GM19238 (cell line): Measurements from ENCODE around the gene SNX14.
"Not testable (repeated sequence)": the region's sequence is repeated elsewhere in the genome, so short reads cannot be mapped to it uniquely, and the experiment has no call there.

Source experiments
- DNase-seq: peaks from one replicate; pipeline ENCODE4 v3.0.0; 2011; ENCODE audit warnings: low spot score; ENCODE audit not compliant: insufficient read length

Gene SNX14

GRCh38 chr6:85585741-85586140 is 7.9 kb downstream of the SNX14 start:
- DNase-seq: no peak

DNA sequence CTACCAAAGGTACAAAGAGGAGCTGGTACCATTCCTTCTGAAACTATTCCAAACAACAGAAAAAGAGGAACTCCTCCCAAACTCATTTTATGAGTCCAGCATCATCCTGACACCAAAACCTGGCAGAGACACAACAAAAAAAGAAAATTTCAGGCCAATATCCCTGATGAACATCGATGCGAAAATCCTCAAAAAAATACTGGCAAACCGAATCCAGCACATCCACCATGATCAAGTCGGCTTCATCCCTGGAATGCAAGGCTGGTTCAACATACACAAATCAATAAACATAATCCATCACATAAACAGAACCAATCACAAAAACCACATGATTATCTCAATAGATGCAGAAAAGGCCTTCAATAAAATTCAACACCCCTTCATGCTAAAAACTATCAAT is 10.8 kb downstream of the SNX14 start:
- not testable (repeated sequence) for DNase-seq

GRCh38 chr6:85581572-85581971 is 12.1 kb downstream of the SNX14 start:
- DNase-seq: no peak

DNA sequence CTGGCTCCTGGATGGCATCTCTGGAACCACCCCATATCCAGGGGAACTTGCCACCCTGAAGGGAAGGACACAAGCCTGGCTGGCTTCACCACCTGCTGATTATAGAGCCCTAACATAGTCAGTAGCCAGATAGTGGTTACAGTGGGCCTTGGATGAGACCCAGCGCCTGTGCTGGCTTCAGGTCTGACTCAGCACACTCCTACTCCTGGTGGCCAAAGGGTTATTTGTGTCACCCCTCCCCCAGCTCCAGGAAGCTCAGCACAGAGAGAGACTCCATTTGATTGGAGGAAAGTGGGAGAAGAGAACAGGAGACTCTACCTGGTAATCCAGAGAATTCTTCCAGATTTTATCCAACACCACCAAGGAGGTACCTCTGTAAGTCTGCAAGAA is 12.8 kb downstream of the SNX14 start:
- DNase-seq: no peak

- DNase-seq: no peak
These were observed 13.4 kb downstream of the SNX14 start for GRCh38 chr6:85580118-85580877.

DNA sequence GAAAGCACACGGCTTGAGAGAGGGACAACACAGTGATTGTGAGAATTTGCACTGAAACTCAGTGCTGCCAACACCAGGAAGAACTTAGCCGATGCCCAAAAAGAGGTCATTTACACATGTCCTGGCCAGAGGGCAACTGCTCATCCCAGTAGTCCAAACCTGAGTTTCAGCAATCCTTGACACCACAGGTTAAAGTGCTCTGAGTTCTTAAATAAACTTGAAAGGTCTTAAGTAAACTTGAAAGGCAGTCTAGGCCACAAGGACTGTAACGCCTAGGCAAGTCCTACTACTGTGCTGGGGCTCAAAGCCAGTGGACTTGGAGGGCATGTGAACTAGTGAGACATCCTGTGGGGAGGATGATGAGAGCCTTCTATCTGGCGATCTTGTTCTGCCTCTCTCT is 14.1 kb downstream of the SNX14 start:
- DNase-seq: no peak

- DNase-seq: no peak
These were observed 17.2 kb downstream of the SNX14 start for GRCh38 chr6:85576476-85576875.

DNA sequence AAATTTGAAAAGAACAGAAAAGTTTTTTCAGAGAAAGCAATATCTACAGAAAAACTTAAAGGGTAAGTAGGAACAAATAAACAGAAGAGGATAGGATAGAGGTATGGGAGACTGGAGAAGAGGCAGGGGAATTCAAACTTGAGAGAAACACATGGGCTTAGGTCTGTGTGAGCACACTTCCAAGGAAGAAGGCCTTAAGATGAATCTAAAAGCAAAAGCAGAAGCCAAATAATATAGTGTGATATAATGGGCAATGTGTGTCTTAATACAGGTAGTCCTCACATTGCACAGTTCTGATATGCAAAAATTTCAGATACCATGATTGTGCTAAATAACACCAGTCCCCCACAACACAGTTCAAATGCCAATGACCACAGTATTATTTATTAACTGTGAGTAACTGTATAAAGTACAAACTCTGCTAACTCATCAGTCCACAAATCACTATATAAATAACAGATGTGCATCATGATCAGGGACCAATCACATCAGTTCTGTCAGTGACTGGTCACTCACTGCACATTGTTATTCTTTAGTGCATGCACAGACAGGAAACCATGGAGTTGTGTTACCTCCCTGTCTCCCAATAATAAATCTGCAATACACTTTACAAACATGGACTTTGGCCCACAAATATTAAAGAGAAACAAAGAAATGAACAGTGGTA is 18.6 kb downstream of the SNX14 start:
- no peak for DNase-seq

DNA sequence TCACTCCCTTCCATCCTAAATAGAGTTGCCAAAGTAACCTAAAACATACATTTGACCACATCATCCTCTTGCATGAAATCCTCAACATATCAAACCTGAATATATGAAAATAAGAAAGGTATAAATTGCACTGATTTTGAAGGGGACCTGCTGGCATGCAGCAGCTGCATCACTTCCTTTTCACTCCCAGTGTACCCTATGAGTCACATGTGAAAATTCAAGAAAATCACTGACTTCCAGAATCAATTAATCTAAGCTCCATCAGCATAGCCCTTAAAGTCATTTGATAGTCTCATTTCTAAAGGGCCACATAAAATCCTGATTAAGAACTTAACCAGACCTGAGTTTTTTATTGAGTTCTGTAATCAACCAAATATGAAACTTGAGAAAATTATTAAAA is 24.3 kb downstream of the SNX14 start:
- no peak for DNase-seq

DNA sequence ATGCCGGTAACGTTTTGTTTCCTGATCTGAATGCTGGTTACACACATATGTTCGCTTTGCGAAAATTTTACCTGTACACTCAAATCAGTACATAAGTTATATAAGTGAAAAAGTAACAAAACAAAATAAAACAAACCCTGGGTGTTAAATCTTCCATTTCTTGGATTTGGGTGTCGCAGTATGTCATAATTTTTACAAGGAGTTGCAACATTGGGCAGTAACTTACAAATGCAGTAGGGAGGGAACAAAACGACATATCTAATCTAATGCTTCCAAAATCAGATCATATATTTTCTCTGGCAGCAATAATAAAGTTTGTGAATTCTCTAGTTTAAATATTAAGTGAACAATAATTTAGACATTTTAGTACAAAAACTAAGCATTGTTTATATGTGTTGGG is 25.2 kb downstream of the SNX14 start:
- no peak for DNase-seq

- no peak for DNase-seq
These were observed 27.9 kb downstream of the SNX14 start for GRCh38 chr6:85565736-85566135.

GRCh38 chr6:85564223-85564622 is 29.4 kb downstream of the SNX14 start:
- DNase-seq: not testable (repeated sequence)

GRCh38 chr6:85561750-85562357 is 31.8 kb downstream of the SNX14 start:
- DNase-seq: no peak

DNA sequence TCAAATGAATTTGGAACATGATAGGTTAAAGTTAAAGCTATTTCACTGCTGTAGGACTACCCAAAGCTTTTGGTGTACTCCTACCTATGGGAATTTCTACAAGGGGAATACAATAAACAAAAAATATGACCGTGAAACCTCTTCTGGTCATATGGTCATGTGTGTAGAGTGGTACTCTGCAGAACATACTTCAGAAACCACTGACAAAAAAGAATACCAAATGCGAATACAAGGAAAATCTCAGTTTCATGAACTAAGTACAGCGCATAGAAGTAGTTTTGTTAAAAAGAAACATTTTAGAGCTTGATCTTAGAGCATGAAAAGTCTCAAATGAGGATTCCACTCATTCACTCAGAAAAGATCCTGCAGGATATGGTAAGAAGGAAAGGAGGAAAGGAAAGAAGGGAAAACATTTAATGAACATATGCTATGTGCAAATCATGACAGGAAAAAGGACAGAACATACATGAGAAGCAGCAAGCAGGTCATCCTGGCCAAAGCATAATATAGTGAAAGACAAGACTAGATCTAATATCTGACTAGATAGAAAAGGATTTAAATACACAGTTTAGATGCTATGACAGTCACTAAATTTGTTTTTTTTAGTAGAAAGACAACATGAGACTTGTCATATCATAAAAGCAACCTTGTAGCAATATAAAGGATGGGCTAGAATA is 36.5 kb downstream of the SNX14 start:
- no peak for DNase-seq

- no peak for DNase-seq
These were observed 41.0 kb downstream of the SNX14 start for GRCh38 chr6:85552652-85553051.

GRCh38 chr6:85551264-85551663 is 42.4 kb downstream of the SNX14 start:
- no peak for DNase-seq

GRCh38 chr6:85547719-85548118 is 45.9 kb downstream of the SNX14 start:
- no peak for DNase-seq

DNA sequence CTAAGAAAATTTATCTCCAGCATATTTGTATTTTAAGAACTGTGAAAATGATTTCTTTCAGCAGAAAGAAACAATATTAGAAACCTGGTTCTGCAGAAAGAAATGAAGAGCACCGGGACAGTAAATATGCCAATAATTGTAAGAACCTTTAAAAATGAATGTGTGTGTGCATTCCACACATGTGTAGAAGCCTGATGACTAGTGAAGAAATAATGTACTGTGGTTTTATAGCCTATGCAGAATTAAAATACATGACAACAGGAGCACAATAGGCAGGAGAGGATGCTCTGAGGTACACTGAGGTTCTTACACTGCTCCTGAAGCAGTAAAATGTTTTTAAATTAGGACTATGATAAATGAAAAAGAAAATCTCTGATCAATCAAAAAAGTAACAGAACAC is 48.9 kb downstream of the SNX14 start:
- no peak for DNase-seq

DNA sequence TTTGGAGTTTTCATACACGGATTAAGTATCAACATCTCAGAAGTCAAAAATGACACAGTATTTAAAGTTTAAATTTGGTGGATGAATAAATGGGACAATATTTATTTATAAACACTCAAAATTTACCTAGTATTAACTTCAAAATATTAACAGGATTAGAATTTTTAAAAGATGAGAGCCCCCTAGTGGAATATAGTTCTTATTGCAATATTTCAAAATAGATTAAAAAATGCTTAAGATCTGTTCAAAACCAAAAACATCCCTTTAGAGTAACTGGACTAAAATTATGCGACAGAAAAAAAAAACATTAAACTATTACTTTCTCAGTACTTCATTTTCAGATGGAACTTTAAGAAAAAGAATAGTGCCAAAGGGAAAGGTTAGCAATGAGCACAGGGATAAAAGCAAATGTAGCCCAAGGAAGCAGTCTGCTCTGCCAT is 56.6 kb downstream of the SNX14 start:
- no peak for DNase-seq

GRCh38 chr6:85524281-85524680 is 69.4 kb downstream of the SNX14 start:
- DNase-seq: not testable (repeated sequence)

GRCh38 chr6:85516168-85516567 is 77.5 kb downstream of the SNX14 start:
- no peak for DNase-seq

DNA sequence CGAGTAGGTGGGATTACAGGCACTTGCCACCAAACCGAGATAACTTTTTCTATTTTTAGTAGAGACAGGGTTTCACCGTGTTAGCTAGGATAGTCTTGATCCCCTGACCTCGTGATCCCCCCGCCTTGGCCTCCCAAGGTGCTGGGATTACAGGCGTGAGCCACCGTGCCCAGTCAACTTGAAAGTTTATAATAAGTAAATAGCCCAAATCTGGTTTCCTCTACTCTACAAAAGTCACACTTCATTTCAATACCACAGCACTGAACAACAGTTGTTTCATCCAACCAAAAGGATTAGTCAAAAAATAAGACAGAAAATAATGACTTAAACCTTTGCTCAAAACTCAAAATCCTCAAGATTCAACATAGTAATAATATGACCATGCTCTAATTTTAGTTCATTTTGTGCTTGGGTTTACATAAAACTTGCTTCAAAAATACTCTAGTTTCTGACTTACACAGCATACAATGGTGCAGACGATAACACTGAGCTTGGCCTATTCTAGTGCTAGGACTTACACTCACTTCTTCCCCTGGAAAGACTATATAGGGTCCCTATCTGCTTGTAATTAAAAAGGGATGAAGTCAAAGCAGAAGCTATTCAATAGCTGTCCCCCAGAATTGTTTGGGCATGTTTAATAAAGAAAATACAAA is 87.1 kb downstream of the SNX14 start:
- no peak for DNase-seq
